Measurements from ENCODE around the gene NEDD4L.
A peak's percentile ranks its signal among the peaks of the same experiment; 100 is the strongest.

Gene NEDD4L

DNA sequence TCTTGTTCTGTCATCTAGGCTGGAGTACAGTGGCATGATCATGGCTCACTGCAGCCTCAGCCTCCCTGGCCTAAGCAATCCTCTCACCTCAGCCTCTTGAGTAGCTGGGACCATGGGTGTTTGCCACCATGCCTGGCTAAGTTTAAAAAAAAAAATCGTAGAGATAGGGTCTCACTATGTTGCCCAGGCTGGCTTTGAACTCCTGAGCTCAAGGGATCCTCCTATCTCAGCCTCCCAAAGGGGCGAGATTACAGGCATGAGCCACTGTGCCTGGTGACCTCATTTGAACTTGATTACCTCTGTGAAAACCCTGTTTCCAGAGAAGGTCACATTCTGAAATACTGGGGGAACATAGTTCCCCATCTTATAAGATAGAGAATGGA lies 190.3 kb downstream of the NEDD4L start:
- Histone ChIP-seq H3K36me3 (ENCODE audit: insufficient read depth, low read length) (no peaks in the 10 kb centered on the region), H3K9ac (ENCODE audit: low read depth, low read length) (no peak overlapping the region), H3K9me3 (replicated peaks; ENCODE audit: low read length) (no peaks in the 10 kb centered on the region), H3K27me3 (ENCODE audit: control insufficient read depth, insufficient read depth, low read length) (no peaks in the 10 kb centered on the region), H3K4me2 (ENCODE audit: low read length) (no peak overlapping the region), H3K4me3 (ENCODE audit: low read length) (no peak overlapping the region), H3K4me1 (ENCODE audit: control insufficient read depth, insufficient read depth, low read length) (peaks cover 9% of the 10 kb centered on the region)

DNA sequence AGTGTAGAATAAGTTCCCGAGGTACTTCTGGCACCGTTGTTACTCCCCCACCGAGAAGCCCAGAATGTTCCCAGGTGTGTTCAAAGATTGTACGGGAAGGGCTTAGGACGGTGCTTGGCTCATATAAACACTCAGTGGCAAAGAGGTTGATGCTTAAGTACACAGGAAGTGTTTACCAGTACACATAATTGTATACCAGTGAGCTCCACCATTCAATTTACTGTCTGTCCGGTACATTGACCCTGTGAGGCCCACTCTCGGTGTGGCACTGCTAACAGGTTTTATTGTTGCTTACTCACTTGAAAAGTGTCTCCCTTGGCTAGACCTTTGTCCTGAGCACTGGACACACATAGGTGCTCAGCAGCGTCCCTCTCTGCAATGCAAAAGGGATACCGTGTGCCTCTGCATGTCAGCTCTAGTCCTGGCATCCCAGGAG lies 191.0 kb downstream of the NEDD4L start:
- H3K36me3 ChIP-seq (ENCODE audit: insufficient read depth, low read length), result no peaks in the 10 kb centered on the region
- H3K9ac ChIP-seq (ENCODE audit: low read depth, low read length), result no peak overlapping the region
- H3K4me3 ChIP-seq (ENCODE audit: low read length), result no peak overlapping the region
- no peaks in the 10 kb centered on the region for H3K9me3 ChIP-seq (replicated peaks; ENCODE audit: low read length)
- no peaks in the 10 kb centered on the region for H3K27me3 ChIP-seq (ENCODE audit: control insufficient read depth, insufficient read depth, low read length)
- no peak overlapping the region for H3K4me2 ChIP-seq (ENCODE audit: low read length)
- peaks cover 9% of the 10 kb centered on the region for H3K4me1 ChIP-seq (ENCODE audit: control insufficient read depth, insufficient read depth, low read length)

DNA sequence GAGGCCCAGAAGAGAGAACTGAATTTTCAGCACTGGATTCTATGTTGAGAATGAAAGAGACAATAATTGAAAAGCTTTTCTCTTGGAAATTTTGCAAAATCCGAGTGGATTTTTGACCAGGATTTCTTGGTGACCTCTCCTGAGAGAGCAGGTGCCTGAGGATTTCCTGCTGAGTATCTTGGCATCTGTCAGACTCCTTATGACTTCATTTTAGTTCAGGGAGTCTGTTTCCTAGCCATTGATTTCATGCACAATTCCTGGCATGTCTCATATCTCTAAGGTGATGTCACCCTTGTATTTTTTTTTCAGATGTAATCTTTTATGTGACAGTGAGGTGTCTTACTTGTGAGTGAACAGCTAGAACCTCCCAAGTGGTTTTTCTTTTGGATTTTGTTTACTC lies 195.9 kb downstream of the NEDD4L start:
- Histone ChIP-seq H3K36me3 (ENCODE audit: insufficient read depth, low read length) (no peaks in the 10 kb centered on the region), H3K9ac (ENCODE audit: low read depth, low read length) (no peak overlapping the region), H3K4me1 (ENCODE audit: control insufficient read depth, insufficient read depth, low read length) (peaks cover 13% of the 10 kb centered on the region), H3K4me3 (ENCODE audit: low read length) (no peak overlapping the region), H3K9me3 (replicated peaks; ENCODE audit: low read length) (no peaks in the 10 kb centered on the region), H3K27me3 (ENCODE audit: control insufficient read depth, insufficient read depth, low read length) (no peaks in the 10 kb centered on the region), H3K4me2 (ENCODE audit: low read length) (no peak overlapping the region)

DNA sequence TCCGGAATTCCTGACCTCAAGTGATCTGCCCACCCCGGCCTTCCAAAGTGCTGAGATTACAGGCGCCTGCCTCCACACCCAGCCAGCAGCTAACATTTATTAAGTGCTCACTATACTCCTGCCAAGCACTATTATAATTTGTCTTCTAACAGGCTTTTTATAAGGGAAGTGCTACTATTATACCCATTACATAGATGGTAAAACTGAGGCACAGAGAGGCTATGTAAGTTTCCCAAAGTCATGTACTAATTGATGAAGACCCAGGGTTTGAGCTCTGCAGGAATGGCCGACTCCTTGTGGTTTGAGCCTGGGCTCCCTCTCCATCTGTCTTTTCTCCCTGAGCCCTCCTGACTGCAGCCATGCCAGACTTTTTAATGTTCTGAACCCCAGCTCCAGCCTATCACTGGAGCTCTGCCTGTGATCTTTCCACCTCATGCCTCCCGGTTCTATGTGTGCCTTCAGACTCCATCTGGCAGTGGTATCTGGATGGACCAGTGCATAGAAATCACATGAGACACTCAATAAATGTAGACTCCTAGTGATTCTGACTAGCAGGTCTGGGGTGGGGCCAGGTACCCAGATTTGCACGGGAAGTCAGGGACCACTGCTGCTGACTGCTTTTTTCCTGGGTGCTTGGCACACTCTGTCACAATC lies 197.1 kb downstream of the NEDD4L start:
- H3K9me3 ChIP-seq (replicated peaks; ENCODE audit: low read length), result no peaks in the 10 kb centered on the region
- H3K4me1 ChIP-seq (ENCODE audit: control insufficient read depth, insufficient read depth, low read length), result peaks cover 13% of the 10 kb centered on the region
- no peak overlapping the region for H3K4me2 ChIP-seq (ENCODE audit: low read length)
- H3K27me3 ChIP-seq (ENCODE audit: control insufficient read depth, insufficient read depth, low read length), result no peaks in the 10 kb centered on the region
- H3K4me3 ChIP-seq (ENCODE audit: low read length), result no peak overlapping the region
- H3K36me3 ChIP-seq (ENCODE audit: insufficient read depth, low read length), result no peaks in the 10 kb centered on the region
- no peak overlapping the region for H3K9ac ChIP-seq (ENCODE audit: low read depth, low read length)

DNA sequence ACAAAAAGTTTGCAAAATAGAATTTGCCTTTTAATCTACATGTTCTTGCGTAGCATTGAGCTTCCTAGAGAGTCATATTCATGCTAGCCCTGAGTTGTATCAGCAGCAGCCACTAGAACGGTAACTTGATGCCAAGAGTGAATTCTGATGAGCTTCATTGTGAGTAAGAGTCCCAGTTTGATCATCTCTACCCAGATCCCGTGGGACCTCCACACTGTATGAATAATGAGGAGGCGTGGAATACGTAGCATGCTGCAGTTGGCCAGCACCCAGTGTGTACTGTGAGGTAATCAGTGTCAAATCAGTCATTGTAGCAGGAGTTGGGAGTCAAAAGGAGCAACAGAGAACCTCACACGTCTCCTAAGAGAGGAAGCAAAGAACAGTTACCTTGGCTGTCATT lies 197.9 kb downstream of the NEDD4L start:
- Histone ChIP-seq H3K36me3 (ENCODE audit: insufficient read depth, low read length) (no peaks in the 10 kb centered on the region), H3K4me3 (ENCODE audit: low read length) (no peak overlapping the region), H3K4me2 (ENCODE audit: low read length) (no peak overlapping the region), H3K9me3 (replicated peaks; ENCODE audit: low read length) (no peaks in the 10 kb centered on the region), H3K27me3 (ENCODE audit: control insufficient read depth, insufficient read depth, low read length) (no peaks in the 10 kb centered on the region), H3K4me1 (ENCODE audit: control insufficient read depth, insufficient read depth, low read length) (peaks cover 13% of the 10 kb centered on the region), H3K9ac (ENCODE audit: low read depth, low read length) (no peak overlapping the region)

DNA sequence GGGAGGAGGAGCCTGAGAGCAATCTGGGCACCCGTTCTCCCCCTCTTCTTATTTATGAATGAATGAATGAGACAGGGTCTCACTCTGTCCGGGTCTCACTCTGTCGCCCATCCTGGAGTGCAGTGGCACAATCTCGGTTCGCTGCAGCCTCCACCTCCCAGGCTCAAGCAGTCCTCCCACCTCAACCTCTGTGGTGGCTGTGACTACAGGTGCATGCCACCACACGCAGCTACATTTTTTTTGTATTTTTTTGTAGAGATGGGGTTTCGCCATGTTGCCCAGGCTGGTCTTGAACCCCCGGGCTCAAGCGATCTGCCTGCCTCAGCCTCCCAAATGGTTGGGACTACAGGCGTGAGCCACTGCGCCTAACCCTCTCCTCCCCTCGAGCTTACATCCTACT lies 198.4 kb downstream of the NEDD4L start:
- Histone ChIP-seq H3K4me2 (ENCODE audit: low read length) (no peak overlapping the region), H3K36me3 (ENCODE audit: insufficient read depth, low read length) (no peaks in the 10 kb centered on the region)

GRCh38 chr18:58242968-58243367 lies 198.9 kb downstream of the NEDD4L start:
- Histone ChIP-seq H3K4me2 (ENCODE audit: low read length) (no peak overlapping the region), H3K4me1 (ENCODE audit: control insufficient read depth, insufficient read depth, low read length) (peaks cover 23% of the 10 kb centered on the region), H3K9ac (ENCODE audit: low read depth, low read length) (no peak overlapping the region), H3K4me3 (ENCODE audit: low read length) (no peak overlapping the region), H3K36me3 (ENCODE audit: insufficient read depth, low read length) (no peaks in the 10 kb centered on the region), H3K9me3 (replicated peaks; ENCODE audit: low read length) (no peaks in the 10 kb centered on the region), H3K27me3 (ENCODE audit: control insufficient read depth, insufficient read depth, low read length) (no peaks in the 10 kb centered on the region)

More for the DNA sequence above, 198.4 kb downstream of the NEDD4L start:
- H3K4me1 ChIP-seq (ENCODE audit: control insufficient read depth, insufficient read depth, low read length), result peaks cover 18% of the 10 kb centered on the region
- no peak overlapping the region for H3K9ac ChIP-seq (ENCODE audit: low read depth, low read length)
- H3K27me3 ChIP-seq (ENCODE audit: control insufficient read depth, insufficient read depth, low read length), result no peaks in the 10 kb centered on the region
- H3K4me3 ChIP-seq (ENCODE audit: low read length), result no peak overlapping the region
- H3K9me3 ChIP-seq (replicated peaks; ENCODE audit: low read length), result no peaks in the 10 kb centered on the region

- Histone ChIP-seq H3K4me2 (ENCODE audit: low read length) (no peak overlapping the region), H3K36me3 (ENCODE audit: insufficient read depth, low read length) (no peaks in the 10 kb centered on the region), H3K9ac (ENCODE audit: low read depth, low read length) (no peak overlapping the region), H3K4me3 (ENCODE audit: low read length) (no peak overlapping the region), H3K4me1 (ENCODE audit: control insufficient read depth, insufficient read depth, low read length) (peaks cover 23% of the 10 kb centered on the region), H3K27me3 (ENCODE audit: control insufficient read depth, insufficient read depth, low read length) (no peaks in the 10 kb centered on the region), H3K9me3 (replicated peaks; ENCODE audit: low read length) (no peaks in the 10 kb centered on the region)
Observed at GRCh38 chr18:58243401-58243800, 199.4 kb downstream of the NEDD4L start.

DNA sequence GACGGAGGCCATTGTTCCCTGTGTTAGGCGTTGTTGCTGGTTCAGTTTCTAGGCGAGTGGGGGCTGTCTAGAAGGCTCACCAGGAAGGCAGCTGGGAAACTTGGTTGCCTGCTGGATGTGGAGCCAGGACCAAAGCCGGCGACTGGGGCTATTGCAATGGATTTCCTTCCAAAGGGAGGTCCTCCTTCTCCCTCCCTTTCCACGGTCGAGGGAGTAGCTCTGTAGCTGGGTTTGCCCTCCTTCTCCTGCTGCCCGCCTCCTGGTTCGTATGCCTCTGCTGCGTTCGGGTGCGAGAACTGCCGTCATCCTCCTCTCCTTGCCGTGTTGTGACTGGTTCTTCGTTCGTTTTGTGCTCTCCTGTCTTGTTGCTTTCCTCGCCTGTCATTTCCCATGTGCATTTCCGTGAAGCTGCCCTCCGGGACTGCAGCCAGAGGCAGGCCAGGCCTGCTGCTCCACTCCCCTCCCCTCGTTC lies 203.4 kb downstream of the NEDD4L start:
- Histone ChIP-seq H3K4me1 (ENCODE audit: control insufficient read depth, insufficient read depth, low read length) (peaks cover 11% of the 10 kb centered on the region), H3K4me3 (ENCODE audit: low read length) (peak overlapping the region; percentile 27), H3K9ac (ENCODE audit: low read depth, low read length) (peak overlapping the region; percentile 18), H3K9me3 (replicated peaks; ENCODE audit: low read length) (no peaks in the 10 kb centered on the region), H3K27me3 (ENCODE audit: control insufficient read depth, insufficient read depth, low read length) (no peaks in the 10 kb centered on the region), H3K4me2 (ENCODE audit: low read length) (peak overlapping the region; percentile 77), H3K36me3 (ENCODE audit: insufficient read depth, low read length) (no peaks in the 10 kb centered on the region)

GRCh38 chr18:58249712-58250111 lies 205.7 kb downstream of the NEDD4L start:
- H3K27me3 ChIP-seq (ENCODE audit: control insufficient read depth, insufficient read depth, low read length), result no peaks in the 10 kb centered on the region
- H3K4me3 ChIP-seq (ENCODE audit: low read length), result no peak overlapping the region
- H3K9me3 ChIP-seq (replicated peaks; ENCODE audit: low read length), result no peaks in the 10 kb centered on the region
- H3K4me1 ChIP-seq (ENCODE audit: control insufficient read depth, insufficient read depth, low read length), result peaks cover 16% of the 10 kb centered on the region
- H3K4me2 ChIP-seq (ENCODE audit: low read length), result no peak overlapping the region
- no peaks in the 10 kb centered on the region for H3K36me3 ChIP-seq (ENCODE audit: insufficient read depth, low read length)
- H3K9ac ChIP-seq (ENCODE audit: low read depth, low read length), result no peak overlapping the region

DNA sequence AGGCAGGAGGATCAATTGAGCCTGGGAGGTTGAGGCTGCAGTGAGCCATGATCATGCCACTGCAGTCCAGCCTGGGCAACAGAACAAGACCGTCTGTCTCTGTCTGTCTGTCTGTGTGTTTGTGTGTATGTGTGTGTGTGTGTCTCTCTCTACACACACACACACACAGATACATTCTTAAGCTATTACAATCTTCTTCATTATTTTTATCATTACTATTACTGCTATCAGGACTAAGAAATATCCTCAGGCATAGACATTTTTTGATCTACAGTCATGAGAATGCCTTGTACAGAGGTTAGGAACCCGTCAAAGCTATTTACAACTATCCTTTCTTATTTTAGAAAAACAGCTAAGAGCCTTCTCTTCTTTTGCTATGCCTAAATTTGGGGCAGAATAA lies 207.4 kb downstream of the NEDD4L start:
- Histone ChIP-seq H3K9me3 (replicated peaks; ENCODE audit: low read length) (no peaks in the 10 kb centered on the region), H3K4me2 (ENCODE audit: low read length) (no peak overlapping the region), H3K4me3 (ENCODE audit: low read length) (no peak overlapping the region), H3K36me3 (ENCODE audit: insufficient read depth, low read length) (no peaks in the 10 kb centered on the region), H3K9ac (ENCODE audit: low read depth, low read length) (no peak overlapping the region), H3K27me3 (ENCODE audit: control insufficient read depth, insufficient read depth, low read length) (no peaks in the 10 kb centered on the region), H3K4me1 (ENCODE audit: control insufficient read depth, insufficient read depth, low read length) (peaks cover 32% of the 10 kb centered on the region)

- Histone ChIP-seq H3K9me3 (replicated peaks; ENCODE audit: low read length) (no peaks in the 10 kb centered on the region), H3K4me3 (ENCODE audit: low read length) (no peak overlapping the region), H3K9ac (ENCODE audit: low read depth, low read length) (no peak overlapping the region), H3K36me3 (ENCODE audit: insufficient read depth, low read length) (no peaks in the 10 kb centered on the region), H3K27me3 (ENCODE audit: control insufficient read depth, insufficient read depth, low read length) (no peaks in the 10 kb centered on the region), H3K4me2 (ENCODE audit: low read length) (no peak overlapping the region), H3K4me1 (ENCODE audit: control insufficient read depth, insufficient read depth, low read length) (peaks cover 31% of the 10 kb centered on the region)
Observed at GRCh38 chr18:58252166-58252565, 208.1 kb downstream of the NEDD4L start.
